ENCODE data around the gene ARMC9. TPM values are rescaled to one million over a fixed set of nuclear protein-coding genes. Genes with fewer than 3 reads are reported as not detected.
"Not testable (repeated sequence)": the region's sequence is repeated elsewhere in the genome, so short reads cannot be mapped to it uniquely, and the experiment has no call there.

ARMC9 gene
- total and polyA plus RNA-seq, 2 donors (not counting 3 experiments of a cell fraction or from before 2014, with no cell fraction given), result 16.4 to 24.2 TPM

- H3K9me3 ChIP-seq (replicated peaks; ENCODE audit: control insufficient read depth, insufficient read depth, low read length), result no peaks in the 10 kb centered on the region
- no peaks in the 10 kb centered on the region for H3K36me3 ChIP-seq (ENCODE audit: control insufficient read depth in 2 of 2, extremely low read depth in 1 of 2, insufficient read depth in 2 of 2, low read length in 2 of 2)
- H3K4me1 ChIP-seq (ENCODE audit: control insufficient read depth, extremely low read depth, insufficient read depth, low read length), result no peaks in the 10 kb centered on the region
- dilution Hi-C loops (cut with MboI; ENCODE audit: extremely low pct_ligation_motif_present, low sequenced_read_pairs), result no loop called here
- H3K4me3 ChIP-seq (replicated peaks in 1 of 3; ENCODE audit: insufficient read depth in 1 of 3, low read depth in 1 of 3, low read length in 3 of 3), result no peak overlapping the region
- no peak overlapping the region for H3K27ac ChIP-seq (ENCODE audit: insufficient read depth, low read depth, low read length)
- no peaks in the 10 kb centered on the region for H3K9me1 ChIP-seq (replicated peaks; ENCODE audit: control insufficient read depth, extremely low read depth, insufficient read depth, low read length)
- CTCF ChIA-PET, result interaction anchor here (1.6 kb wide), 1 partner anchor 271 kb away, joined by 3 read pairs; no protein-coding TSS in a partner anchor
- H3K9ac ChIP-seq (replicated peaks; ENCODE audit: extremely low read depth, insufficient read depth, low read length), result no peak overlapping the region
- H2AFZ ChIP-seq (ENCODE audit: low read depth, low read length), result no peak overlapping the region
- no peak overlapping the region for H3K4me2 ChIP-seq (ENCODE audit: insufficient read depth, low read length)
- H3K79me2 ChIP-seq (ENCODE audit: control insufficient read depth, insufficient read depth, low read length), result no peaks in the 10 kb centered on the region
- no TSS peak for BruUV-seq (replicated peaks)
- no peak for FAIRE-seq
- no peaks in the 10 kb centered on the region for H4K20me1 ChIP-seq (replicated peaks; ENCODE audit: control insufficient read depth, extremely low read depth, insufficient read depth, low read length)
- intact Hi-C loops (cut with micrococcal nuclease), result no loop called here
- TF ChIP-seq POLR2AphosphoS5 (IDR thresholded peaks at IDR 0.05; ENCODE audit: insufficient read depth, low read depth, low read length), result no peak
- no peak for TF ChIP-seq CTCF (IDR thresholded peaks at IDR 0.05; ENCODE audit: extremely low read depth in 1 of 2, insufficient read depth in 1 of 2, low read depth in 1 of 2, low read length in 2 of 2)
- TF ChIP-seq MYC (IDR thresholded peaks at IDR 0.05; ENCODE audit: low read depth, low read length), result no peak
- no peak for TF ChIP-seq MAX (IDR thresholded peaks at IDR 0.05; ENCODE audit: insufficient read depth, insufficient read length)
- no peak for TF ChIP-seq POLR2A (IDR thresholded peaks at IDR 0.05; ENCODE audit: low read depth, low read length)
- no peak for TF ChIP-seq GATA2 (IDR thresholded peaks at IDR 0.05; ENCODE audit: insufficient read depth, insufficient read length, low read depth, low read length)
- no peak for TF ChIP-seq EZH2 (IDR thresholded peaks at IDR 0.05; ENCODE audit: borderline replicate concordance, low read depth, low read length, severe bottlenecking)
- no peak for TF ChIP-seq FOS (IDR thresholded peaks at IDR 0.05; ENCODE audit: borderline replicate concordance, insufficient read depth, low read length)
- no peak for TF ChIP-seq JUN (IDR thresholded peaks at IDR 0.05; ENCODE audit: borderline replicate concordance, insufficient read depth, insufficient read length, low read depth)
- POLR2A ChIA-PET, result no interaction called here
- H3K27me3 ChIP-seq (ENCODE audit: control insufficient read depth in 2 of 2, insufficient read depth in 2 of 2, low read length in 2 of 2), result peaks cover 0 to 4% of the 10 kb centered on the region in 2 experiments
- DNase-seq (ENCODE audit: low read depth, low spot score), result no peak
These were observed 176.3 kb downstream of the ARMC9 start for GRCh38 chr2:231374771-231375170.

GRCh38 chr2:231375994-231376615 lies 177.7 kb downstream of the ARMC9 start:
- H3K9me3 ChIP-seq (replicated peaks; ENCODE audit: control insufficient read depth, insufficient read depth, low read length); H3K4me2 ChIP-seq (ENCODE audit: insufficient read depth, low read length); H4K20me1 ChIP-seq (replicated peaks; ENCODE audit: control insufficient read depth, extremely low read depth, insufficient read depth, low read length); H3K9me1 ChIP-seq (replicated peaks; ENCODE audit: control insufficient read depth, extremely low read depth, insufficient read depth, low read length); H3K79me2 ChIP-seq (ENCODE audit: control insufficient read depth, insufficient read depth, low read length); FAIRE-seq; H3K9ac ChIP-seq (replicated peaks; ENCODE audit: extremely low read depth, insufficient read depth, low read length); DNase-seq (ENCODE audit: low read depth, low spot score); H3K27ac ChIP-seq (ENCODE audit: insufficient read depth, low read depth, low read length); POLR2A ChIA-PET; intact Hi-C loops (cut with micrococcal nuclease); H3K4me1 ChIP-seq (ENCODE audit: control insufficient read depth, extremely low read depth, insufficient read depth, low read length); H3K36me3 ChIP-seq (ENCODE audit: control insufficient read depth in 2 of 2, extremely low read depth in 1 of 2, insufficient read depth in 2 of 2, low read length in 2 of 2); BruUV-seq (replicated peaks); CTCF ChIA-PET; H3K4me3 ChIP-seq (replicated peaks in 1 of 3; ENCODE audit: insufficient read depth in 1 of 3, low read depth in 1 of 3, low read length in 3 of 3); dilution Hi-C loops (cut with MboI; ENCODE audit: extremely low pct_ligation_motif_present, low sequenced_read_pairs); H2AFZ ChIP-seq (ENCODE audit: low read depth, low read length); H3K27me3 ChIP-seq (ENCODE audit: control insufficient read depth in 2 of 2, insufficient read depth in 2 of 2, low read length in 2 of 2): not testable (repeated sequence)

All from endothelial cell of umbilical vein (primary cell).